Neural cell (in vitro differentiated cells): ENCODE results near the gene GTF2H2C_2.
"Not testable (repeated sequence)": the region's sequence is repeated elsewhere in the genome, so short reads cannot be mapped to it uniquely, and the experiment has no call there.

Source experiments
- H2AFZ ChIP-seq: fragments of 200-600, 300-800 bp; sonication (generic), shearing (Covaris generic); 2 replicates; pipeline ENCODE4 v1.6.0; 2014; ENCODE audit warnings: low read depth, mild to moderate bottlenecking, antibody characterized with exemption, low read length, moderate library complexity
- H3F3A ChIP-seq: fragments of 200-600 bp; shearing (Covaris generic); 2 replicates; pipeline ENCODE4 v1.6.1; 2016; ENCODE audit warnings: mild to moderate bottlenecking, moderate library complexity, mixed read lengths, antibody characterized with exemption, low read length; ENCODE audit not compliant: insufficient read depth, poor library complexity, severe bottlenecking
- H3K27ac ChIP-seq: fragments of 200-600, 300-800 bp; sonication (generic), shearing (Covaris generic); 2 replicates; pipeline ENCODE4 v1.5.1; 2014; ENCODE audit warnings: mild to moderate bottlenecking, low read length, moderate library complexity
- H3K27me3 ChIP-seq: fragments of 300-800, 200-600 bp; sonication (generic), shearing (Covaris generic); 2 replicates; pipeline ENCODE4 v1.6.0; 2014; ENCODE audit warnings: mild to moderate bottlenecking, low read depth, low read length, moderate library complexity; ENCODE audit not compliant: insufficient read depth
- H3K36me3 ChIP-seq: fragments of 300-800, 200-600 bp; sonication (generic), shearing (Covaris generic); 2 replicates; pipeline ENCODE4 v1.5.1; 2014; ENCODE audit warnings: mild to moderate bottlenecking, antibody characterized with exemption, low read length, moderate library complexity; ENCODE audit not compliant: insufficient read depth
- H3K4me2 ChIP-seq: fragments of 300-800, 200-600 bp; sonication (generic), shearing (Covaris generic); 2 replicates; pipeline ENCODE4 v1.6.0; 2014; ENCODE audit warnings: mild to moderate bottlenecking, low read length
- H3K4me3 ChIP-seq: fragments of 300-800, 200-600 bp; sonication (generic), shearing (Covaris generic); 2 replicates; pipeline ENCODE4 v1.5.1; 2014; ENCODE audit warnings: mild to moderate bottlenecking, low read length, moderate library complexity
- H3K79me2 ChIP-seq: fragments of 200-600 bp; shearing (Covaris generic); replicated peaks from 2 replicates; pipeline ENCODE4 v1.6.0; 2014; ENCODE audit warnings: mild to moderate bottlenecking, low read length, moderate library complexity; ENCODE audit not compliant: insufficient read depth
- H3K9ac ChIP-seq: fragments of 300-800, 200-600 bp; sonication (generic), shearing (Covaris generic); 2 replicates; pipeline ENCODE4 v1.6.1; 2016; ENCODE audit warnings: mild to moderate bottlenecking, low read length, mixed read lengths
- H3K9me2 ChIP-seq: fragments of 200-600 bp; shearing (Covaris generic); 2 replicates; pipeline ENCODE4 v1.6.1; 2016; ENCODE audit warnings: mild to moderate bottlenecking, low read length, mixed read lengths; ENCODE audit not compliant: insufficient read depth
- H3K9me3 ChIP-seq: fragments of 200-600, 300-800 bp; sonication (generic), shearing (Covaris generic); 2 replicates; pipeline ENCODE4 v1.6.1; 2016; ENCODE audit warnings: mild to moderate bottlenecking, mixed run types, low read length, moderate library complexity, mixed read lengths
- H4K20me1 ChIP-seq: fragments of 200-600 bp; shearing (Covaris generic); 2 replicates; pipeline ENCODE4 v1.6.1; 2016; ENCODE audit warnings: mild to moderate bottlenecking, mixed run types; ENCODE audit not compliant: insufficient read depth

GTF2H2C_2 gene

GRCh38 chr5:70457093-70457492 is 41.9 kb downstream of the GTF2H2C_2 start:
- H3K9me3 ChIP-seq, H3K9me2 ChIP-seq, H3K36me3 ChIP-seq, H3K79me2 ChIP-seq, H3K9ac ChIP-seq, H3F3A ChIP-seq, H3K4me3 ChIP-seq, H3K27me3 ChIP-seq, H3K4me2 ChIP-seq, H3K27ac ChIP-seq, H4K20me1 ChIP-seq, H2AFZ ChIP-seq: not testable (repeated sequence)

GRCh38 chr5:70459188-70459587 is 44.0 kb downstream of the GTF2H2C_2 start:
- H3K79me2 ChIP-seq, H4K20me1 ChIP-seq, H2AFZ ChIP-seq, H3F3A ChIP-seq, H3K4me3 ChIP-seq, H3K9me3 ChIP-seq, H3K9ac ChIP-seq, H3K4me2 ChIP-seq, H3K27ac ChIP-seq, H3K36me3 ChIP-seq, H3K9me2 ChIP-seq, H3K27me3 ChIP-seq: not testable (repeated sequence)

- H4K20me1 ChIP-seq, H3K27ac ChIP-seq, H3K27me3 ChIP-seq, H2AFZ ChIP-seq, H3K9ac ChIP-seq, H3K4me3 ChIP-seq, H3K4me2 ChIP-seq, H3K36me3 ChIP-seq, H3F3A ChIP-seq, H3K79me2 ChIP-seq, H3K9me2 ChIP-seq, H3K9me3 ChIP-seq: not testable (repeated sequence)
Observed at GRCh38 chr5:70461984-70462383, 46.8 kb downstream of the GTF2H2C_2 start.

GRCh38 chr5:70464019-70464637 is 49.0 kb downstream of the GTF2H2C_2 start:
- not testable (repeated sequence) for H3K4me3 ChIP-seq, H3F3A ChIP-seq, H3K9me3 ChIP-seq, H3K9me2 ChIP-seq, H3K79me2 ChIP-seq, H4K20me1 ChIP-seq, H3K27me3 ChIP-seq, H3K27ac ChIP-seq, H3K36me3 ChIP-seq, H3K4me2 ChIP-seq, H3K9ac ChIP-seq, H2AFZ ChIP-seq

GRCh38 chr5:70469926-70470509 is 54.9 kb downstream of the GTF2H2C_2 start:
- not testable (repeated sequence) for H3K9me2 ChIP-seq, H3K27ac ChIP-seq, H4K20me1 ChIP-seq, H3K4me3 ChIP-seq, H3K4me2 ChIP-seq, H3K9me3 ChIP-seq, H3K27me3 ChIP-seq, H3F3A ChIP-seq, H2AFZ ChIP-seq, H3K79me2 ChIP-seq, H3K36me3 ChIP-seq, H3K9ac ChIP-seq
